Measurements from ENCODE around the gene POC1A. TPM values are rescaled to one million over a fixed set of nuclear protein-coding genes. Genes with fewer than 3 reads are reported as not detected.

Gene POC1A
- total and polyA plus RNA-seq, 2 of the 8 experiments (the other 6 are each of a cell fraction or from before 2014, with no cell fraction given): 35.7 to 39.2 TPM

- WGBS, 2 experiments (ENCODE audit: extremely low coverage in 1 of 2, insufficient coverage in 1 of 2, insufficient read length in 1 of 2, insufficient replicate concordance in 2 of 2, low coverage in 1 of 2, low lambda C conversion rate in 2 of 2, missing lambda C conversion rate in 1 of 2): 3% methylated on average over 64 of the region's 71 CpGs; no CpG with 5 or more reads in 1 of the 2 experiments
- TF ChIP-seq TAF1 (IDR thresholded peaks at IDR 0.05; ENCODE audit: low read depth, low read length) (peak; percentile 77; the same call in 1 of the 2 replicates), KDM4A (IDR thresholded peaks at IDR 0.05; ENCODE audit: low read depth, low read length, severe bottlenecking) (peak; percentile 63), PHF8 (conservative IDR thresholded peaks at IDR 0.05; ENCODE audit: low read depth, low read length) (peak; percentile 79), CHD2 (IDR thresholded peaks at IDR 0.05; ENCODE audit: low read length) (peak; percentile 56), POU5F1 (IDR thresholded peaks at IDR 0.05; ENCODE audit: low read depth, low read length) (no peak), NRF1 (IDR thresholded peaks at IDR 0.05; ENCODE audit: low read depth, low read length) (peak; percentile 99), POLR2AphosphoS5 (IDR thresholded peaks at IDR 0.05; ENCODE audit: low read depth, low read length) (peak; percentile 85), RAD21 (IDR thresholded peaks at IDR 0.05 in 1 of 2, conservative IDR thresholded peaks at IDR 0.05 in 1 of 2; ENCODE audit: low read depth in 2 of 2, low read length in 2 of 2) (peak in 1 of 2 experiments; percentile 27; a peak in 2 of 4 replicates)
Measured at GRCh38 chr3:52197842-52198625, 43.8 kb upstream of the POC1A start, which contains the start of gene ALAS1. ALAS1 (plus strand) TSS chr3:52198160; CDS start chr3:52199242, 1,082 bp downstream.

More at GRCh38 chr3:52197842-52198625, 43.8 kb upstream of the POC1A start, which contains the start of gene ALAS1:
- Histone ChIP-seq H2AK5ac (ENCODE audit: low read depth, low read length) (0 out of 2 replicates have a peak within 1 kb of the TSS, but pooled peaks have one; percentile 82), H3K23ac (ENCODE audit: insufficient read length) (no peak within 1 kb of the TSS), H3K4me1 (replicated peaks in 1 of 4; ENCODE audit: control insufficient read depth in 3 of 4, insufficient read depth in 4 of 4, low read length in 3 of 4) (peaks cover 0 to 12% (median 7%) of the 10 kb centered on the region in 4 experiments; a peak in 6 of 7 replicates), H4K20me1 (replicated peaks in 1 of 2; ENCODE audit: control insufficient read depth in 1 of 2, insufficient read depth in 2 of 2, low read length in 2 of 2) (peaks cover 0 to 3% of the 10 kb centered on the region in 2 experiments), H3K56ac (replicated peaks; ENCODE audit: insufficient read length, low read depth, low read length) (no peak within 1 kb of the TSS), H4K5ac (ENCODE audit: insufficient read length, low read depth, low read length) (peak within 1 kb of the TSS; percentile 69), H3K14ac (ENCODE audit: insufficient read length) (no peak within 1 kb of the TSS), H3K9ac (replicated peaks in 1 of 4; ENCODE audit: extremely low read depth in 1 of 4, low read depth in 3 of 4, low read length in 3 of 4) (peak within 1 kb of the TSS; percentile 59 to 78 (median 68)), H3K4me2 (ENCODE audit: insufficient read depth in 1 of 2, low read depth in 2 of 2, low read length in 2 of 2) (peak within 1 kb of the TSS; percentile 92 to 93), H3K4me3 (ENCODE audit: extremely low read depth in 1 of 4, insufficient read depth in 2 of 4, low read depth in 3 of 4, low read length in 4 of 4) (peak within 1 kb of the TSS; percentile 80 to 94 (median 85)), H3K36me3 (ENCODE audit: control insufficient read depth in 2 of 4, insufficient read depth in 4 of 4, low read length in 3 of 4) (peaks cover 6 to 29% (median 12%) of the 10 kb centered on the region in 4 experiments), H2AFZ (ENCODE audit: low read length) (peak within 1 kb of the TSS; percentile 95), H4K8ac (ENCODE audit: extremely low read depth, insufficient read depth, low read length) (peak within 1 kb of the TSS; percentile 81), H2BK5ac (ENCODE audit: low read depth, low read length) (peak within 1 kb of the TSS; percentile 76), H3K79me2 (ENCODE audit: control insufficient read depth in 1 of 2, insufficient read depth in 2 of 2, low read length in 2 of 2) (peaks cover 0 to 8% of the 10 kb centered on the region in 2 experiments; a peak in 2 of 4 replicates), H4K91ac (replicated peaks; ENCODE audit: insufficient read length, low read length) (peak within 1 kb of the TSS; percentile 93), H3K18ac (ENCODE audit: extremely low read depth, low read length) (peak within 1 kb of the TSS; percentile 60), H2BK20ac (ENCODE audit: low read length) (peak within 1 kb of the TSS; percentile 72; the same call in 1 of the 2 replicates), H3K4ac (replicated peaks; ENCODE audit: insufficient read length, low read depth, low read length) (peak within 1 kb of the TSS; percentile 28), H3K27me3 (replicated peaks in 1 of 4; ENCODE audit: control insufficient read depth in 3 of 4, extremely low read depth in 1 of 4, insufficient read depth in 3 of 4, low read length in 3 of 4) (peaks cover 0 to 3% (median under 1%) of the 10 kb centered on the region in 4 experiments; a peak in 4 of 7 replicates), H3K23me2 (ENCODE audit: low read depth, low read length) (peaks cover 4% of the 10 kb centered on the region; the same call in 1 of the 2 replicates), H3K27ac (ENCODE audit: low read depth, low read length) (peak within 1 kb of the TSS; percentile 41; the same call in 1 of the 2 replicates), H2BK15ac (ENCODE audit: low read length) (0 out of 2 replicates have a peak within 1 kb of the TSS, but pooled peaks have one; percentile 36), H3K9me3 (ENCODE audit: insufficient read depth in 2 of 2, low read depth in 1 of 2, low read length in 1 of 2) (no peaks in the 10 kb centered on the region), H3K79me1 (ENCODE audit: low read depth, low read length) (no peaks in the 10 kb centered on the region; the same call in none of the 2 replicates), H2BK120ac (replicated peaks; ENCODE audit: low read depth, low read length) (peak within 1 kb of the TSS; percentile 48), H2BK12ac (ENCODE audit: low read depth, low read length) (peak within 1 kb of the TSS; percentile 27; the same call in 1 of the 2 replicates)
- POLR2A ChIA-PET (ENCODE audit: partially characterized antibody): interaction anchor here (0.6 to 2.1 kb wide), 3 partner anchors 43 to 81 kb away, joined by 3 to 14 read pairs (median 5); partner anchors contain the start of genes POC1A and WDR82
- FAIRE-seq (no peak), DNase-seq (ENCODE audit: low read depth in 1 of 2, low spot score in 2 of 2) (peak; percentile 87 to 98)
- CTCF ChIA-PET (ENCODE audit: partially characterized antibody): interaction anchor here (0.6 to 2.4 kb wide), 9 partner anchors 10 to 504 kb away, joined by 3 to 8 read pairs (median 4); no protein-coding TSS in a partner anchor

Data from H1 (cell line).